ENCODE data around the gene TBC1D5.

GRCh38 chr3:17583530-17583929, 158.9 kb downstream of the TBC1D5 start:
- TF ChIP-seq POLR2A (IDR thresholded peaks at IDR 0.05) (no peak), CTCF (IDR thresholded peaks at IDR 0.05) (no peak)
